ENCODE results near the gene FIZ1.

FIZ1 gene

GRCh38 chr19:55611983-55612645, 12.8 kb upstream of the FIZ1 start:
- DNase-seq = no peak

GRCh38 chr19:55611300-55611982, 12.1 kb upstream of the FIZ1 start:
- DNase-seq = no peak

GRCh38 chr19:55609326-55609725, 10.0 kb upstream of the FIZ1 start:
- no peak for DNase-seq

- no peak for DNase-seq
Measured at GRCh38 chr19:55606817-55607216, 7.5 kb upstream of the FIZ1 start.

GRCh38 chr19:55606471-55606787, 7.1 kb upstream of the FIZ1 start:
- DNase-seq = no peak

GRCh38 chr19:55605637-55606470, 6.5 kb upstream of the FIZ1 start, which contains the start of gene ZNF865:
Gene ZNF865, plus strand, starts transcription at chr19:55605647. Its CDS starts 7,972 bp downstream, at chr19:55613619.
- DNase-seq = peak; percentile 88

GRCh38 chr19:55605207-55605636, 5.9 kb upstream of the FIZ1 start:
- DNase-seq = peak; percentile 99

- no peak for DNase-seq
Measured at GRCh38 chr19:55603581-55604292, 4.4 kb upstream of the FIZ1 start.

GRCh38 chr19:55603115-55603514, 3.8 kb upstream of the FIZ1 start:
- DNase-seq = no peak

GRCh38 chr19:55602104-55603001, 3.0 kb upstream of the FIZ1 start:
- DNase-seq = no peak

GRCh38 chr19:55601084-55601483, 1.8 kb upstream of the FIZ1 start:
- DNase-seq = peak; percentile 42

- DNase-seq = no peak
Measured at GRCh38 chr19:55600662-55601028, 1.3 kb upstream of the FIZ1 start.

- DNase-seq = peak; percentile 99
Measured at GRCh38 chr19:55599842-55600661, 735 bp upstream of the FIZ1 start, which contains the start of gene ZNF524. Gene ZNF524, plus strand, starts transcription at chr19:55600288. Its CDS starts 1,825 bp downstream, at chr19:55602113.

GRCh38 chr19:55598719-55599467, 424 bp downstream of the FIZ1 start:
- DNase-seq = peak; percentile 96

GRCh38 chr19:55598034-55598433, 1.3 kb downstream of the FIZ1 start:
- DNase-seq = peak; percentile 16

- no peak for DNase-seq
Measured at GRCh38 chr19:55597501-55597921, 1.8 kb downstream of the FIZ1 start.

- no peak for DNase-seq
Measured at GRCh38 chr19:55596304-55596703, 3.0 kb downstream of the FIZ1 start.

- DNase-seq = no peak
Measured at GRCh38 chr19:55594996-55595545, 4.2 kb downstream of the FIZ1 start.

- no peak for DNase-seq
Measured at GRCh38 chr19:55593096-55593772, 6.1 kb downstream of the FIZ1 start.
